Ectodermal cell (in vitro differentiated cells): ENCODE measurements around the gene CHN2.

Experiments
- H3K27ac ChIP-seq: 2 replicates; pipeline ENCODE4 v1.7.0; 2013; ENCODE audit warnings: mild to moderate bottlenecking, low read depth, low read length; ENCODE audit not compliant: insufficient read depth, poor library complexity, severe bottlenecking
- H3K27me3 ChIP-seq: 2 replicates; pipeline ENCODE4 v1.7.0; 2013; ENCODE audit warnings: mild to moderate bottlenecking, low read length; ENCODE audit not compliant: insufficient read depth, control insufficient read depth, poor library complexity, severe bottlenecking
- H3K36me3 ChIP-seq: one replicate; pipeline ENCODE4 v1.7.0; 2013; ENCODE audit warnings: low read length; ENCODE audit not compliant: control insufficient read depth, insufficient read depth
- H3K4me1 ChIP-seq: one replicate; pipeline ENCODE4 v1.7.0; 2013; ENCODE audit warnings: low read length; ENCODE audit not compliant: control insufficient read depth, insufficient read depth
- H3K4me3 ChIP-seq: 2 replicates; pipeline ENCODE4 v1.7.0; 2013; ENCODE audit warnings: low read depth, low read length, control low read depth; ENCODE audit not compliant: insufficient read depth
- H3K9me3 ChIP-seq: 2 replicates; pipeline ENCODE4 v1.7.0; 2013; ENCODE audit warnings: mild to moderate bottlenecking, low read length, moderate library complexity; ENCODE audit not compliant: control insufficient read depth
- WGBS, 2 experiments: methylation state at CpG; one replicate each; pipeline ENCODE4 v1.1.7; 2013; ENCODE audit warnings: missing lambda C conversion rate in 2 of 2; 5-methylcytosine and 5-hydroxymethylcytosine counted together

CHN2 gene

DNA sequence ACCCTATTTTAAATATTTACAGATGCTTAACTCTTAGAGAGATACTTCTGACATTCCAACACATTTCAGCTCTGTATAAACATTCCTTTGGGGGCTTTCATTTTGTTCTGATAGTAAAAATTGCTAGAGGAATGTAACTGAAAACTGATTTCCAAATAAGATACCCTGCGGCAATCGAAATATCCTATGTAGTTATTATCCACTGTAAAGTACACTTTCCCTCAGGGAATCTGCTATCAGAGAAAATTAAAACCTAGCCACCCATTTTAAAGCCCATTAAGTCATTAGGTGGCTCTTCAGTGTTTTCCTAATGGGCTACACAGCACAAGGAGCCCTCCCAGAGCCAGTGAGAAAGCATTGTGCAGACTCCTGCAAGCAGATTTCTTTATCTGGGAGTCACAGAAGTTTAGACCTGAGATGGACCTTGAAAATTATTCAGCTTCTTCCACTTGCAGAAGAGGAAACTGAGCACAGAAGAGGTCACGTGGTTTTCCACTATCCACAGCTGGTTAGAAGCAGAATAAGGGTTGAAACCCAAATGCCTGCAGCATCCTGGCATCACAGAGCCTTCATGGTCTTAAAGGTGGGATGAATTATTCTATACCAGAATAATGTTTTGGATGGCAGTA, 35.7 kb upstream of the CHN2 start:
- Histone ChIP-seq H3K9me3 (no peaks in the 10 kb centered on the region), H3K36me3 (no peaks in the 10 kb centered on the region), H3K27ac (no peak overlapping the region), H3K27me3 (no peaks in the 10 kb centered on the region), H3K4me3 (no peak overlapping the region), H3K4me1 (peaks cover 13% of the 10 kb centered on the region)
- 90 to 93% methylated on average over 3 of the region's 3 CpGs for WGBS, 2 experiments

DNA sequence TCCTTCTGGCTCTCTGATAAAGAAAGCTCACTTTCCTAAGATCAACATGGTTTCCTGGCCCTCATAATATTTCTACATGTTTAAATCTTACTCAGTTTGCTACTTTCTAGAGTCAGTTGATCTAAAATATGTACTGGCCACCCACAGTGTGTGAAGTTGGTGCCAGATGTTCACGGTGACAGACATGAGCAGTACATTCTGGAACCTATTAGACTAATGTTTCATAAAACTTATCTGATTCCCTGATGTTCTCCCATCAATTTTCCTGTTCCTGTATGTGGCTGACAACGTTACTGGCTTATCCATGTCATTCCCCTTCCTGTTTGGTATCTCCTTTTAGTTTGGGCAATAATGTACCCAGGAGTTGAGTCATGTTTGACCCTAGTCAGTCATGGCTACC, 34.5 kb upstream of the CHN2 start:
- 47 to 52% methylated on average over 2 of the region's 2 CpGs for WGBS, 2 experiments

DNA sequence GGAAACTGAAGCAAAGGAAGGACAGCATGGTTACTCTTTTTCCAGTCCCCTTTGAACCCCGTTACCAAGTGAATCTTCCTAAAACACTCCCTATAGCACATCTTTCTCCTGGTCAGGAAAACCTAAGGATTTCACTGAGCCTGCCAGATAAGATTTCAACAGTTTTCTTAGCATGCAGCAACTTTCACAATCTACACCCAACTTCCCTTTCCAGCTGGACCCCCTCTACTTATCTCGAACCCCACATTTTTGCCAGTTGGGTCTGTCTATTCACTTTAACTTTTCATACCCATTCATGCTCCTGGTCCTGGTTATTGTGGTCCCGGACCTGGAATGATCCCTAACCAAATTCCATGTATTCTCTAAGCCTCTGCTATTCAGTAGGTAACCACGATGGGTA, 33.3 kb upstream of the CHN2 start:
- no peaks in the 10 kb centered on the region for H3K27me3 ChIP-seq

More for the DNA sequence above, 34.5 kb upstream of the CHN2 start:
- peaks cover 13% of the 10 kb centered on the region for H3K4me1 ChIP-seq
- no peak overlapping the region for H3K27ac ChIP-seq
- H3K27me3 ChIP-seq = no peaks in the 10 kb centered on the region
- no peak overlapping the region for H3K4me3 ChIP-seq
- H3K36me3 ChIP-seq = no peaks in the 10 kb centered on the region
- no peaks in the 10 kb centered on the region for H3K9me3 ChIP-seq

DNA sequence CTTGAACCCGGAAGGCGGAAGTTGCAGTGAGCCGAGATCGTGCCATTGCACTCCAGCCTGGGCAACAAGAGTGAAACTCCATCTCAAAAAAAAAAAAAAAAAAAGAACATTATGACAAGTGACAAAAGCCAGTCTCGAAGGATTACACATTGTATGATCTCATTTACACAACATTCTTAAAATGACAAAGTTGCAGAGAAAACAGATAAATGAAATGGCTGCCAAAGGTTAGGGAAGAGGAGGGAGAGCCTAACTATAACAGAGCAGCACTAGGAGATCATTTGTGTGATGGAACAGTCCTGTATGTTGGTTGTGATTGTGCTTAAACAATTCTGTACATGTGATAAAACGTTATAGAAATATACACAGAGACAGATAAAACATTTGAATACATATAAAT, 32.0 kb upstream of the CHN2 start:
- Histone ChIP-seq H3K9me3 (no peaks in the 10 kb centered on the region), H3K4me3 (no peak overlapping the region), H3K27ac (no peak overlapping the region), H3K4me1 (no peaks in the 10 kb centered on the region), H3K27me3 (no peaks in the 10 kb centered on the region), H3K36me3 (no peaks in the 10 kb centered on the region)
- WGBS, 2 experiments = 80 to 83% methylated on average over 2 to 5 of the region's 6 CpGs

More for the DNA sequence above, 33.3 kb upstream of the CHN2 start:
- 89 to 91% methylated on average over 3 of the region's 4 CpGs for WGBS, 2 experiments
- Histone ChIP-seq H3K4me3 (no peak overlapping the region), H3K4me1 (peaks cover 13% of the 10 kb centered on the region), H3K9me3 (no peaks in the 10 kb centered on the region), H3K36me3 (no peaks in the 10 kb centered on the region), H3K27ac (no peak overlapping the region)

DNA sequence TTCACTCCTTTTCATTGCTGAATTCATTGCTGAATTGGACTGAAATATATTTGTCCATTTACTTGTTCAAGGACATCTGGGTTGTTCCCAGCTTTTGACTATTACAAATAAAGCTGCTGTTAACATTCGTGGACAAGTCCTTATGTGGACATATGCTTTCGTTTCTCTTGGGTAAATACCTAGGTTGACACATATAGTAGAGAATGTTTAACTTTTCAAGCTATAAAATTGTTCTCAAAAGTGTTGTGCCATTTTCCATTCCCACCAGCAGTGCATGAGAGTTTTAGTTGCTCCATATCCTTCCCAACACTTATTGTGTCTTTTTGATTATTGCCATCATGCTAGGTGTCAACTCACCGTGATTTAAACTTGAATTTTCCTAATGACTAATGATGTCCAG, 30.7 kb upstream of the CHN2 start:
- H3K36me3 ChIP-seq = no peaks in the 10 kb centered on the region
- H3K27ac ChIP-seq = no peak overlapping the region
- H3K27me3 ChIP-seq = no peaks in the 10 kb centered on the region
- no peaks in the 10 kb centered on the region for H3K9me3 ChIP-seq
- 83 to 100% methylated on average over 3 of the region's 3 CpGs for WGBS, 2 experiments
- no peak overlapping the region for H3K4me3 ChIP-seq
- H3K4me1 ChIP-seq = no peaks in the 10 kb centered on the region

DNA sequence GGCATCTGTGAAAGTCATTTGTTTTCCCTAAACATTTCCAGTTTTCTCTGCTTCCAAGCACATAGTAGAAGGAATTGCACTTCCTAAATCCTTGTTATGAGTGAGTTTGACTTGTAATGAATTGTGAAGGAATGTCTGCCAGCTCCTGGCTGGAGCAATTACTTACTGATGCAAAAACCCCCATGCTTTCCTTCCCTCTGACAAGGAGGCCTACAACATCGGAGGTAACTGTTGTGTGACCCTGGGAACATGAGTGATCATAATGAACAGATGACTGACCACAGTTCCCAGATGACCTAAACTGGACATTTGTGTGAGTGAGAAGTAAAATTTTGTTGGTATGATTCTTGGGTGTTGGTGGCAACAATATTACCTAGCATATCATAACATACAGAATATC, 26.9 kb upstream of the CHN2 start:
- Histone ChIP-seq H3K4me3 (no peak overlapping the region), H3K27ac (no peak overlapping the region), H3K9me3 (no peaks in the 10 kb centered on the region), H3K4me1 (no peaks in the 10 kb centered on the region), H3K27me3 (no peaks in the 10 kb centered on the region), H3K36me3 (no peaks in the 10 kb centered on the region)
- WGBS, 2 experiments = 0% methylated on average over 1 of the region's 1 CpG

DNA sequence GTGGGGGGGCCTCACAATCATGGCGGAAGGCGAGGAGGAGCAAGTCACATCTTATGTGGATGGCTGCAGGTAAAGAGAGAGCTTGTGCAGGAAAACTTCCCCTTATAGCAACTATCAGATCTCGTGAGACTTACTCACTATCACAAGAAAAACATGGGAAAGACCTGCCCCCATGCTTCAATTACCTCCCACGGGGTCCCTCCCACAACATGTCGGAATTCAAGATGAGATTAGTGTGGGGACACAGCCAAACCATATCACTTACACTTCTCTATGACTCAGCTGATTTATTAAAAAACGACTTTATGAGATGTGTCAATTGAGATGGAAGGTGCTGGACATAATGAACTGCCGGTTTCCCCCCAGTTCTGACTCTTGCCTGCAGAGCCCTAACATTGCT, 23.8 kb upstream of the CHN2 start:
- Histone ChIP-seq H3K36me3 (no peaks in the 10 kb centered on the region), H3K27me3 (no peaks in the 10 kb centered on the region), H3K9me3 (no peaks in the 10 kb centered on the region), H3K27ac (no peak overlapping the region), H3K4me3 (no peak overlapping the region), H3K4me1 (no peaks in the 10 kb centered on the region)
- WGBS, 2 experiments = 92 to 97% methylated on average over 6 to 7 of the region's 7 CpGs

DNA sequence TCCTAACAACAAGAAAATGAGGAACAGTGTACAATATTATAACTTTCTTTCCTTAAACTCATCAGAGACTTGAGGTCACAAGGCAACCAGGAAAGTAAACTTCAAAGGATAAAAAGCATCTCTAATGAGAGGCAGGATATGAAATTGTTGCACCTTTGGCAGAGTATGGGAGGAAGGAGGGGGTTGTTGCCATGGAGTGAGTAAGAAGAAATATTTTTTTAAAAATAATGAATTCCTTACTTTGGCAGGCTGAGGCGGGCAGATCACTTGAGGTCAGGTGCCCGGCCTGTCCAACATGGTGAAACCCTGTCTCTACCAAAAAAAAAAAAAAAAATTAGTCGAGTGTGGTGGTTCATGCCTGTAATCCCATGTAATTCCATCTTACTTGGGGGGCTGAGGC, 21.1 kb upstream of the CHN2 start:
- H3K9me3 ChIP-seq = no peaks in the 10 kb centered on the region
- no peak overlapping the region for H3K27ac ChIP-seq
- no peaks in the 10 kb centered on the region for H3K27me3 ChIP-seq
- H3K36me3 ChIP-seq = no peaks in the 10 kb centered on the region
- no peak overlapping the region for H3K4me3 ChIP-seq
- 85 to 96% methylated on average over 2 to 3 of the region's 3 CpGs for WGBS, 2 experiments
- no peaks in the 10 kb centered on the region for H3K4me1 ChIP-seq

DNA sequence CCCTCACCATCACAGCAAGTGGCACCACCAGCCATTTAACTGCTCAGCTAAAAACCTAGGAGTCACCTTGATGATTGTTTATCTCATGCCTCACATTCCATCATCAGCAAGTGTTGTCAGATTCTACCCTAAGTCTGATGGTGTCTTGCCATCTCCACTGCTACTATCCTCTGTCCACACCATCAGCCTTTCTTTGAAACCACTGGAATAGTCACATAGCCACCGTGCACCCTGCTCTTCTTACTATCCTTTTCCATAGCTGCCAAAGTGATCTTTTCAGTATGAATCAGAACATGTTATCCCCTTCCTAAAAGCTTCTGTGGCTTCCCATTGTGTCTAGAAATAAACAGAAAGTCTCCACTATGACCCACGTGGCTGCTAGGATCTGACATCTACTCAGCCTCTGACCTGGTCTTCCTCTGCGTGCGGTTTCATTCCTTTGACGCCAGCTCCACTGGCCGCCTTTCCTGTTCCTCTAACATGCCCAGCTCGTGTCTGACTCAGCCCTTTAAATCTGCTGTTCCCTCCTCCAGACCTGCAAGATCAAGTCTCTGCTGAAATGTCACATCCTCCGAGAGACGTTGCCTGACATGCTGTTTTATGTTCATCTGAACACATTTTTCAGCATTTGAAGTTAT, 16.5 kb upstream of the CHN2 start:
- H3K27ac ChIP-seq = no peak overlapping the region
- H3K9me3 ChIP-seq = peaks cover 3% of the 10 kb centered on the region
- 93% methylated on average over 9 of the region's 9 CpGs for WGBS, 2 experiments
- H3K4me1 ChIP-seq = no peaks in the 10 kb centered on the region
- H3K27me3 ChIP-seq = no peaks in the 10 kb centered on the region
- H3K36me3 ChIP-seq = no peaks in the 10 kb centered on the region
- H3K4me3 ChIP-seq = no peak overlapping the region

DNA sequence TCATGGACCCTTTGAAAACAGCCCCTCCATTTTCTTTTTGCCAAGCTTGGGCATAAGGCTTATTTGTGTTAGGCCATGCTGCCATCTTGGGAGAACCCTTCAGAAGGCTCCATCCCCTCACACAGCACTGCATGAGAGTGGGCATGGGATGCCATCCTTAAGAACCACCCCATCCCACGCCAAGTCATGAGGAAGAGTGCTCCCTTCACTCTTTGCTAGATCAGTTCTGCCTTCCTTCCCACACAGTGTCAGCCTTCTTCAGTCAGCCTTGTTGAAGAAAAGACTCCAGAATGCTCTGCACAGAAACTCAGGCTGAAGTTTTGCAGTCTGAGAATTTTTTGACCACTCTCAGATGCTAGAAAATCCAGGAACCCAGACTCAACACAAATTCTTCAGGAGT, 15.5 kb upstream of the CHN2 start:
- H3K36me3 ChIP-seq = no peaks in the 10 kb centered on the region
- no CpG with 5 or more reads among the region's 1 CpG for WGBS, 2 experiments

More for the DNA sequence above, 15.5 kb upstream of the CHN2 start:
- Histone ChIP-seq H3K9me3 (peaks cover 3% of the 10 kb centered on the region), H3K27ac (no peak overlapping the region), H3K4me3 (no peak overlapping the region), H3K27me3 (no peaks in the 10 kb centered on the region), H3K4me1 (no peaks in the 10 kb centered on the region)
